Right lobe of liver (tissue), 6 donors: ENCODE results near the gene MACC1. TPM values are rescaled to one million over a fixed set of nuclear protein-coding genes. Genes with fewer than 3 reads are reported as not detected.
"Not testable (repeated sequence)": the region's sequence is repeated elsewhere in the genome, so short reads cannot be mapped to it uniquely, and the experiment has no call there.

Experiments
- ATAC-seq, 4 donors: fragments of 200-7000 bp; cut with Tn5 transposase; one replicate each; pipeline ENCODE4 v1.9.1; 2020; ENCODE audit warnings: mild to moderate bottlenecking in 4 of 4, moderate library complexity in 4 of 4
- DNase-seq, 3 donors: peaks; one replicate each; pipeline ENCODE4 v3.0.0-alpha.2; 2020
- H3K27ac ChIP-seq, 3 donors: fragments of 200-600 bp; one replicate each; pipeline ENCODE4 v1.8.0; 2022
- H3K27me3 ChIP-seq, 2 donors: fragments of 200-600 bp; one replicate each; pipeline ENCODE4 v1.8.0; 2022
- H3K36me3 ChIP-seq, 4 donors: fragments of 200-600 bp; sonication (generic) in 1 of 4; one replicate each; pipeline versions ENCODE4 v1.5.1 to v1.8.0; 2017 to 2022; ENCODE audit warnings: control low read depth in 1 of 4
- H3K4me1 ChIP-seq, 4 donors: fragments of 200-600 bp; sonication (generic) in 1 of 4; one replicate each; pipeline versions ENCODE4 v1.5.1 to v1.8.0; 2017 to 2022; ENCODE audit warnings: control low read depth in 1 of 4
- H3K4me3 ChIP-seq, 3 donors: fragments of 200-600 bp; one replicate each; pipeline ENCODE4 v1.8.0; 2022
- H3K9me3 ChIP-seq, 4 donors: fragments of 200-600 bp; sonication (generic) in 1 of 4; one replicate each; pipeline versions ENCODE4 v1.5.1 to v1.8.0; 2017 to 2022; ENCODE audit warnings: control low read depth in 1 of 4
- POLR2A ChIP-seq: fragments of 450-650 bp; IDR thresholded peaks from one replicate; pipeline ENCODE4 v1.6.1; 2017; ENCODE audit warnings: antibody characterized with exemption, mild to moderate bottlenecking
- WGBS: methylation state at CpG from one replicate; pipeline ENCODE4 v1.1.6; 2018; ENCODE audit warnings: low coverage, low lambda C conversion rate; ENCODE audit not compliant: insufficient coverage; ENCODE audit errors: missing lambda C conversion rate; 5-methylcytosine and 5-hydroxymethylcytosine counted together
- intact Hi-C, 2 donors: fragments of 100-400 bp; cut with DNase I; formaldehyde crosslinking; loops; one replicate each; pipeline versions ENCODE4 v1.11.2 to v1.14.1; 2022
- total RNA-seq, 6 experiments: library from RNA; depleted of rRNA in 2 of 6; stranded (reverse); fragments of >200 nt in 2 of 6; fragmentation: NEBNext Ultra II Directional in 3 of 6; extraction: Animal tissue kit (Norgen Biotek cat#: 25700) in 3 of 6; gene quantifications; one replicate each; pipeline versions ENCODE4 v1.1.0 to v1.2.4, GENCODE V29; 2016 to 2023
- TF ChIP-seq, protein P1 (sequence below), 4 donors: fragments of 200-600 bp in 3 of 4; fragments of 450-650 bp in 1 of 4; IDR thresholded peaks; one replicate each; pipeline versions ENCODE4 v1.5.1 to v1.8.0; 2016 to 2022; ENCODE audit warnings: antibody characterized with exemption in 4 of 4, mild to moderate bottlenecking in 2 of 4
- donor health status: DM: no; HTN: yes; CAD: no.
- donor health status: DM: no; HTN: no; CAD: no.
- donor health status: DM: no; HTN: no; CAD: no.
- donor health status: DM: no; HTN: yes; CAD: no.
- donor health status: DM: no; HTN: yes; CAD: no.

The MACC1 gene
- total RNA-seq, 6 experiments from 2014 or later = 0.13 to 0.93 (median 0.32) TPM

DNA sequence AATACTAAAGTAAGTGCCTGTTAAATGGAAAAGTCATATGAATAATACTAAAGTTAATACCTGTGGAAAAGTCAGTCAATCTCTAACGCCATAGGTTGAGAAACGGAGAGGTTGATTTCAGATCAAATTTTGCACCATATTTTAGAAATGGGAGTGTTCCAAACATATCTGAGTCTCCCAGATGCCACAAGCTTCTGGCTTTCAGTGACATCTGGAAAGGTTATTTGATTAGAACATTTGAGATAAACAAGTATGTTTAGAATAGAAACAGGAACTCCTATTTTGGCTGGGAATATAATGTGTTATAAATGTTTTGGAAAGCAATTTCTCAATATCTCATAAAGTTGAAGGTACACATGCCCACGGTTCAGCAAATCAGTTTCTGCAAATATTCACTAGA lies 5.8 kb downstream of the MACC1 start:
- Histone ChIP-seq H3K9me3 (no peaks in the 10 kb centered on the region), H3K27me3 (no peaks in the 10 kb centered on the region), H3K27ac (no peak overlapping the region), H3K4me3 (no peak overlapping the region), H3K4me1 (no peaks in the 10 kb centered on the region), H3K36me3 (no peaks in the 10 kb centered on the region)
- 46% methylated on average over 3 of the region's 3 CpGs for WGBS
- ATAC-seq = no peak
- TF ChIP-seq POLR2A = no peak
- TF ChIP-seq, protein P1, sequence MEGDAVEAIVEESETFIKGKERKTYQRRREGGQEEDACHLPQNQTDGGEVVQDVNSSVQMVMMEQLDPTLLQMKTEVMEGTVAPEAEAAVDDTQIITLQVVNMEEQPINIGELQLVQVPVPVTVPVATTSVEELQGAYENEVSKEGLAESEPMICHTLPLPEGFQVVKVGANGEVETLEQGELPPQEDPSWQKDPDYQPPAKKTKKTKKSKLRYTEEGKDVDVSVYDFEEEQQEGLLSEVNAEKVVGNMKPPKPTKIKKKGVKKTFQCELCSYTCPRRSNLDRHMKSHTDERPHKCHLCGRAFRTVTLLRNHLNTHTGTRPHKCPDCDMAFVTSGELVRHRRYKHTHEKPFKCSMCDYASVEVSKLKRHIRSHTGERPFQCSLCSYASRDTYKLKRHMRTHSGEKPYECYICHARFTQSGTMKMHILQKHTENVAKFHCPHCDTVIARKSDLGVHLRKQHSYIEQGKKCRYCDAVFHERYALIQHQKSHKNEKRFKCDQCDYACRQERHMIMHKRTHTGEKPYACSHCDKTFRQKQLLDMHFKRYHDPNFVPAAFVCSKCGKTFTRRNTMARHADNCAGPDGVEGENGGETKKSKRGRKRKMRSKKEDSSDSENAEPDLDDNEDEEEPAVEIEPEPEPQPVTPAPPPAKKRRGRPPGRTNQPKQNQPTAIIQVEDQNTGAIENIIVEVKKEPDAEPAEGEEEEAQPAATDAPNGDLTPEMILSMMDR (IDR thresholded peaks at IDR 0.05) = no peak
- no peak for DNase-seq
- intact Hi-C loops = no loop called here

DNA sequence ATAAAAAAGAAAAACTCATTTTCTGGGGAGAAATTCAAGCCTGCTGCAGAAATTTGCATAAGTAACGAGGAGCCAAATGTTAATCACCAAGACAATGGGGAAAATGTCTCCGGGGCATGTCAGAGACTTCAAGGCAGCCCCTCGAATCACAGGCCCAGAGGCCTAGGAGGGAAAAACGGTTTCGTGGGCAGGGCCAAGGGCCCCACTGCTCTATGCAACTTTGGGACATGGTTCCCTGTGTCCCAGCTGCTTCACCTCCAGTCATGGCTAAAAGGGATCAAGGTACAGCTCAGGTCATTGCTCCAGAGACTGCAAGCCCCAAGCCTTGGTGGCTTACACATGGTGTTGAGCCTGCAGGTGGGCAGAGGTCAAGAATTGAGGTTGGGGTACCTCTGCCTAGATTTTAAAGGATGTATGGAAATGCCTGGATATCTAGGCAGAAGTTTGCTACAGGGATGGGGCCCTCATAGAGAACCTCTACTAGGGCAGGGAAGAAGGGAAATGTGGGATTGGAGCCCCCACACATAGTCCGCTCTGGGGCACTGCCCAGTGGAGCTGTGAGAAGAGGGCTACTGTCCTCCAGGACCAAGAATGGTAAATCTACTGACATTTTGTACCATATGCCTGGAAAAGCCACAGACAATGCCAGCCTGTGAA lies 8.4 kb downstream of the MACC1 start:
- WGBS = 52% methylated on average over 3 of the region's 6 CpGs
- H3K4me1 ChIP-seq = no peaks in the 10 kb centered on the region
- intact Hi-C loops = no loop called here
- no peak overlapping the region for H3K27ac ChIP-seq
- H3K4me3 ChIP-seq = no peak overlapping the region
- ATAC-seq (no peak), DNase-seq (no peak)
- no peaks in the 10 kb centered on the region for H3K36me3 ChIP-seq
- TF ChIP-seq, protein P1 (IDR thresholded peaks at IDR 0.05) = no peak
- TF ChIP-seq POLR2A = no peak
- no peaks in the 10 kb centered on the region for H3K27me3 ChIP-seq
- H3K9me3 ChIP-seq = no peaks in the 10 kb centered on the region

DNA sequence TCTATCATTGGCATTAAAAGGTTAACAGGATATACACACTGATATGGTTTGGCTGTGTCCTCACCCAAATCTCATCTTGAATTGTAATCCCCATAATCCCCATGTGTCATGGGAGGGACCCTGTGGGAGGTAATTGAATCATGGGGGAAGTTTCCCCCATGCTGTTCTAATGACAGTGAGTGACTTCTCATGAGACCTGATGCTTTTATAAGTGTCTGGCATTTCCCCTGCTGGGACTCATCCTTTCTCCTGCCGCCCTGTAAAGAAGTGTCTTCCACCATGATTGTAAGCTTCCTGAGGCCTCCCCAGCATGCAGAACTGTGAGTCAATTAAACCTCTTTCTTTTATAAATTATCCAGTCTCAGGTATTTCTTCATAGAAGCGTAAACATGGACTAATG lies 9.4 kb downstream of the MACC1 start:
- not testable (repeated sequence) for H3K4me1 ChIP-seq, H3K27ac ChIP-seq
- 45% methylated on average over 2 of the region's 2 CpGs for WGBS

DNA sequence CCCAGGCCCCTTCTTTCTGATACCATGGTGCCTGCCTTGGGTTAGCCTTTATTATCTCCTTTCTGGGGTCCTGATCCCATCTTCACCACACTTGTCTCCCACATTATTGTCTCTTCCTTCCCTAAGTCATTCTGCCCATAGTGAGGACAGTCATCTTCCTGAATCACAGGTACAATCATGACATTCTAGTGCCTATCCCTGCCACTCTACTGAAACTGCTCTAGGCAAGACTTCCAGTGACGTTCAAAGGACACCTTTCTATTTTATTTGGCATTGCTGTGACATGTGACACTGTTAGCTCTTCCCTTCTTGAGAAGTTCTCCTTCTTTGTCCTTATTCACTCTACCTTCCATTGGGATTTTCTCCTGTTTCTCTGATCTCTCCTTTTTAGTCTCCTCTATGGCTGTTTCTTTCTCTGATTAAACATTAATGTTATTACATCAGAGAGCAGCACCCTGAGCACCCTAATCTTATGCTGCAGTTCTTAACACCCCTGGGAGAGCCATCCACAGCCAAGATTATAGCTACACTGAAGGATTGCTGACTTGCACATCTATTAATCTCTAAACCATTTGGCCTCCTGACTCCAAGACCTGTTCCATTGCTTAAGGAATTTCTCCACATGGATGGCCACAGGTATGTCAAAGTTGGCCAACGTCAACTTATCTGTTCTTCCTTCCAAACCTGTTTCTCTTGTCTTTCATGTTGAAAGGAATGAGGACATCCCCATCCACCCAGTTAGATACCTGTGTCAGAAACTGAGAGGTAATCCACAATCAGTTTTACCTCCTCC lies 10.9 kb downstream of the MACC1 start:
- Histone ChIP-seq H3K27ac (no peak overlapping the region), H3K9me3 (no peaks in the 10 kb centered on the region), H3K4me1 (no peaks in the 10 kb centered on the region), H3K36me3 (no peaks in the 10 kb centered on the region), H3K4me3 (no peak overlapping the region), H3K27me3 (no peaks in the 10 kb centered on the region)
- DNase-seq (no peak), ATAC-seq (no peak)
- intact Hi-C loops = no loop called here
- WGBS = 36% methylated on average over 2 of the region's 2 CpGs
- TF ChIP-seq POLR2A = no peak
- TF ChIP-seq, protein P1 (IDR thresholded peaks at IDR 0.05) = no peak

More for the DNA sequence above, 9.4 kb downstream of the MACC1 start:
- H3K36me3 ChIP-seq, intact Hi-C loops, H3K9me3 ChIP-seq, DNase-seq, H3K27me3 ChIP-seq, H3K4me3 ChIP-seq, ATAC-seq: not testable (repeated sequence)

DNA sequence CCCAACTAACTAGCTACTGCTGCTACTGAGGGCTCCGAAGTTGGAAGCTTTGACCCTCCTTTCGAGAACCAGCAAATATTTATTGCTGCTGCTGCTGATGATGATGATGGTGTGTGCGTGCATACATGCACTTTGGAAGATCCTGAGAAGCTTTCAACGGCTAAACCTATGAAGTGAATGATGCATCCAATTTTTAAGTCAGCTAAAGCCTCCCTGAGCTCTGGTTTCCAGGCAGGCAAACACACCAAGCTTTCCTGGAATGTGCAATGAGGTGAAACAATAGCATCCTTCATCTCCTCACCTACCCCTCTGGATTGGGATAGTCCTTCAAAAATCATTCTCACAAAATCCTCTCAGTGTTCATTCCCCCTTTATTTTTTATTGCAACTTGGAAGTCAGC lies 13.9 kb downstream of the MACC1 start:
- H3K9me3 ChIP-seq = no peaks in the 10 kb centered on the region
- 62% methylated on average over 4 of the region's 4 CpGs for WGBS
- no peaks in the 10 kb centered on the region for H3K27me3 ChIP-seq
- ATAC-seq (no peak), DNase-seq (no peak)
- TF ChIP-seq POLR2A = no peak
- TF ChIP-seq, protein P1 (IDR thresholded peaks at IDR 0.05) = no peak
- intact Hi-C loops = no loop called here
- H3K4me3 ChIP-seq = no peak overlapping the region
- no peaks in the 10 kb centered on the region for H3K4me1 ChIP-seq
- no peak overlapping the region for H3K27ac ChIP-seq
- H3K36me3 ChIP-seq = no peaks in the 10 kb centered on the region
